H54 (cell line): ENCODE results near the gene CARMIL1.
A peak's percentile ranks its signal among the peaks of the same experiment; 100 is the strongest.

Experiments
- DNase-seq: peaks from one replicate; pipeline ENCODE4 v3.0.0; 2011; ENCODE audit warnings: low spot score, mixed read lengths; ENCODE audit not compliant: insufficient read length
- FAIRE-seq: peaks from 3 replicates; lab custom pipeline; 2011; peaks lifted over from hg19 to GRCh38; lab: Jason Lieb, UNC
- POLR2A ChIP-seq: IDR thresholded peaks from 2 replicates; pipeline ENCODE4 v1.6.1; 2011; ENCODE audit warnings: low read depth, mild to moderate bottlenecking, low read length

CARMIL1 gene

DNA sequence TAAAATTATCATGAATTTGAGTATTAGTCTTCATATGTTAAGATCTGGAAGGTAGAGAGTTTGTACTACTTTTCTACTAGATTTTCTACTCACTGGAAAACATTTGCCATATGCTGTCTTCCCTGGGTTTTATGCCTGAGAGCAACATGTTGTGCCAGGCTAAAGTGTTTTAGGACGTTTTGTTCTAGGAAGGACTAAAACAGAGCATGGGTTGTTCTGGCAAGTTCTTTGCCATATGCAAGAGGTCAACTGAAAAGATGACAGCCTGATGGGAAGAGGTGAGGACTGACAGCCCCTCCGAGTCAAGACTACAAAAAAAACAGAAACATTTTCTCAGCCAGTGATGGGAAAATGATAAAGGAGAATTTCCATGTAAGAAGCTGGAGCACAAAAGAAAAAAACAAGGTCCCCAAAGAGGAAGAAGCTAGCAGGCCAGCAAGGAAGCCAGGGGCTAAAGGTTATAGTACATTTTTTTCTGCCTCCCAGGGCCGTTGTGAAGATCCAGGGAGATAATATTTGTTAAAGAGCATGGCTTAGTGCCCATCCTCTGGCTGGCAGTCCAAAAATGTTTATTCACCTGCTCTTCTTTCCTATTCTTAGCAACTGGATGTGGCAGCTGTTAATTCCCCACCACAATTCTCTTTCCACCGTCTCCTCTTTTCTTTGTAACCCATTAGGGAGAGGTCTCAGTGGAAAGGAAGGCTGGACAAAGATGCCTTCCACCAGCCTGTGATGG is 380.6 kb downstream of the CARMIL1 start:
- TF ChIP-seq POLR2A, result no peak
- FAIRE-seq (no peak), DNase-seq (no peak)

DNA sequence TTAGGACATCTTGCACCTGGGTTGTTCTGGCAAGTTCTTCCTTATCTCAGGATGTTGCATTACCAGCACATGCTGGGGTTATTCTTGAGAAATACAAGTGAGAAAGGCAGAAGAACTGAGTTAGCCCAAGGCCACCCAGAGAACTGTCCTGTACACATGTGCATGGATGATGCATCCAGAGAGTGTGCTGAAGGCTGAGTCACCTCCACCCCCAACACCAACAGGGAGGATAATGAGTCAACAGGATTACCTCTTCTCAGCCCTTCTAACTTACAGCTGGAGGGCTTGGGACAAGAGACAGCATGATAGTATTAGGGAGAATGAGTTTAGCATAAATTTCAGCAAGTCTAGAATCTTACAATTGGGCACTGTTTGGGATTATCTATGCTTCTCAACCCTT is 381.3 kb downstream of the CARMIL1 start:
- TF ChIP-seq POLR2A, result no peak
- DNase-seq (peak; percentile 67), FAIRE-seq (peak; percentile 99)

DNA sequence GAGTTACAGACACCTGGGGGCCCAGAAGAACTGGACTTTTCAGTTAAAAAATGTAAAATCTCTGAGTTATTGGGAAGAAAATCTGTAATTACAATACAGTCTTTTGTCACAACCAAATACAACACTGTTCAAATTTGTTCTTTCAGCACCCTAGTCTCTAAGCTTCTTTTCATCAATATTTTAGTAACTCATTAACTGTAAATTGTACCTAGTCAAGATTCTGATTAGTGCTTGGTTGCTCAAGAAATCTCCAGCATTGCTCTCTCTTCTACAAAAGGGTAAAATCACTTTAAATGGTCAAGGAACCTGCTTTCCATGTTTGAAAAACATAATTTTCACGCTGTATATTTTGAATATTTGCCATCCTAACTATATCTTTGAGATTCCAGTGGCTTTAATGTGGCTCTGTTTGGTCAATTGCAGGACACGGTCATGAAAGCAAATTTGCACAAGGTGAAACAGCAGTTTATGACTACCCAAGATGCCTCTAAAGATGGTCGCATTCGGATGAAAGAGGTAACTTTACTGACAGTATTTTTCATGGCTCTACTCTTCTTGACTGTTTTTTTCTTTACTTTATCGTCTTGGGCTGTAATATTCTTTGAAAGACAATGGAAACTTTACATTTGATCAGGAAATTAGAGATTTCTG is 382.1 kb downstream of the CARMIL1 start:
- FAIRE-seq (no peak), DNase-seq (no peak)
- TF ChIP-seq POLR2A, result no peak

DNA sequence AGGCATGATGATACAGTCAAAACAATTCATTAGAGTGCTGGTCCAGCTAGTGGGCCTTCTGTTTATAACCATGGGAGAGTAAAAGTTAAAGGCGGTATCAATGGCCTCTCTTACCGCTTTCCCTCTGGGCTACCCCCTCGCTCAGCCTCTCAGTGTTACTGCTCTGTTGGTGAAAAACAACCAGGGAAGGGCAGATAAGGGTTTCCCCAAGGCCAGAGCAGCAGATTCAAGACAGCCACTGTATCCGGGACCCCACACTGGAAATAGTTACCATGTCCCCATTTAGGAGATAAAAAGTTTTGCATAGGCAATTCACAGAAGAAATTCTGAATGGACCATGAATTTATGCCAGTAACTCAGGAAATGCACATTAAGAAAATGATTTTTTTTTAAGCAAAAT is 386.3 kb downstream of the CARMIL1 start:
- no peak for TF ChIP-seq POLR2A
- FAIRE-seq (no peak), DNase-seq (no peak)

DNA sequence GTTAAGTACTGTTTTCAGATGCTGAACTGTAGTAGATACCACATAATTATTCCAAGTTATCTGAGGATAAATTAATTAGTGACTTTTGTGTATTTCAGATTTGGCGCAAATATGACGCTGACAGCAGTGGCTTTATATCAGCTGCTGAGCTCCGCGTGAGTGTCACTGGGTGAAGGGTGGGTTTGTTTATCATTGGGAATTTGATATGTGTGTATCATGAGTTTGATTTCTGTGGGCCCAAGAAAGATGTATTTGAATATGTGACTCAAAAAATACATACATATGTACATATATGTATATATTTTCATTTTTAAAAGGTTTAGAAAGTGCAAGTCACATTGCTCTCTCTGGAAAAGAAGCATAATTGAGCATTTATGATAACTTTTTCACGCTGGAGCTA is 390.2 kb downstream of the CARMIL1 start:
- FAIRE-seq (no peak), DNase-seq (no peak)
- no peak for TF ChIP-seq POLR2A
